HL-60/S4 treated with retinoic acid at 250 ng/mL for 4 days and 3 days (cell line): Measurements from ENCODE around the gene ATP6V1G1.
"Not testable (repeated sequence)": the region's sequence is repeated elsewhere in the genome, so short reads cannot be mapped to it uniquely, and the experiment has no call there.

ENCODE experiments used
- in situ Hi-C: fragments of 300-500 bp; cut with MboI; formaldehyde crosslinking; loops from 2 replicates; pipeline ENCODE4 v1.7.0; 2022; ENCODE audit warnings: low sequenced_read_pairs

Gene ATP6V1G1

DNA sequence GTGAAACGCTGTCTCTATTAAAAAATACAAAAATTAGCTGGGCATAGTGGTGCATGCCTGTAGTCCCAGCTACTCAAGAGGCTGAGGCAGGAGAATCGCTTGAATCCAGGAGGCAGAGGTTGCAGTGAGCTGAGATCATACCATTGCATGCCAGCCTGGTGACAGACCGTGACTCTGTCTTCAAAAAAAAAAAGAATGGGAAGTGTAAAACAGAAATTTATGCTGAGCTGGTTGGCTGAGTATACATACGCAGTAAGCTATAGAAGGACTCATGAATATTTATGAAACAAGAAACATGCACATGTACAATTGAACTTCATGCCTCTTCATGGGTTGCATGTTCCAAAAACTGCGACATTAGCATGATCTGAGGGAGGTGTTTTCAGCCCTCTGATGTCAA, 10.8 kb upstream of the ATP6V1G1 start:
- in situ Hi-C loops: not testable (repeated sequence)

DNA sequence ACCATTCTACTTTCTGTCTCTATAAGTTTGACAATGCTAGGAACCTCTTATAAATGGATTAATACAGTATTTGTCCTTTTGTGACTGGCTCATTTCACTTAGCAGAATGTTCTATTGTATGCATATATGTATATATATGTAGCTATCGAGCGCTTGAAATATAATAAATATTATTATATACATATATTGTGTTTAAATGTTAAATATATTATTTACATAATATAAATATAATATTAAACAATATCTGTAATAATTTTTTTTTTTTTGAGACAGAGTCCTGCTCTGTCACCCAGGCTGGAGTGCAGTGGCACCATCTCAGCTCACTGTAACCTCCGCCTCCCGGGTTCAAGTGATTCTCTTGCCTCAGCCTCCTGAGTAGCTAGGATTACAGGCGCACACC, 9.4 kb upstream of the ATP6V1G1 start:
- in situ Hi-C loops: not testable (repeated sequence)

DNA sequence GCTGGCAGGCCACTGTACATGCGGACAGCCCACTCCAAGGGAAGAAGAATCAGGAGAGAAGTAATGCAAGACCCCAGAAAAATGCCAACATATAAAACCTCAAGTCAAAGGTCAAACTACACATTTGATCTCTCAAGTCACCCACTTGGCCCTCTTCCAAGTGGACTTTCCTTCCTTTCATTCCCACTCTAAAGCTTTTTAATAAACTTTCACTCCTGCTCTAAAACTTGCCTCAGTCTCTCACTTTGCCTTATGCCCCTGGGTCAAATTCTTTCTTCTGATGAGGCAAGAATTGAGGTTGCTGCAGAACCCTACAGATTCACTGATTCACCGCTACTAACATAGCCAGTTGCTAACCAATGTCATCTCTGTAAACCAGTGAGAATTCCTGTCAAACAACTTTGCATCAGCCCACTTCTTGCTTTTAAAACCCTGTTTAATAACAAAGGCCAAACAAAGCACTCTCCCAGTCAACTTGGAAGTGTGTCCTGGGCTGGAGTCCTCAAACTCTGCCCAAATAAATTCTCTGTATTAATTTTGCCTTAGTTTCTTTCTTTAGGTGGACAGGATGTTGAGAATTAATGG, 6.9 kb upstream of the ATP6V1G1 start:
- in situ Hi-C loops: no loop called here

DNA sequence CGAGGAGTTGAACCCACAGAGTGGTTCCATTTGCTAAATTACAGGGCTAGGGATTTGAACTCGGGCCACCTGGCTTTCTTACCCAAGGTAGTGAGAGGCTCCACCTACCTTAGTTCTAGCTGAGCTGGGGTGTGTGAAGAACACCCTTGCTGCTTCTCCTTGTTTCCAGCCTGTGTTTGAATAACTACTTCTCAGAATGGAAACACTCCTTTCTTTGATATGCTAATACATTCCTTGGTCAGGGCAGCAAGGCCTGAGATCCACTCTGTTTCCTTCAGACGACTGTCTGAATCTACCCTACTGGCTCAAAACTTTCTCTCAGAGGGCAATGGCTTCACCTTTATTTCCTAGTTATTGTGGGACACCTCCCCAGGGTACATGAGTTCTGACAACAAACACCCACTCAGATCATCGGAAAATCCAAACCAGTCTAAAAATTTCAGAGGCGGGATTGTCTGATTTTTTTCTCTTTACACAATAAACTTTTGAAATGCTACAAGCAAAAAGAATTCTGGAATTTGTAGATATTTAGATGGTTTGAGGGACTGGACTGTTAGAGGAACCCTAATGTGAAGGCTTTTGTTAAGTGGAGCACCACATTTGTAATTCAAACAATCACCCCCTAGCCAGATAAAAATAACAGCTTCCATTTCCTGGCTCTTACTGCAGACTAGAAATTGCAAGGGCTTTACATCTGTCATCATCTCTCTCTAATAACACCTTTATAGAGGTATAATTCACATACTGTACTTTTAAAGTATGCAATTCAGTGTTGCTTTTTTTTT, 4.0 kb upstream of the ATP6V1G1 start:
- in situ Hi-C loops: no loop called here

DNA sequence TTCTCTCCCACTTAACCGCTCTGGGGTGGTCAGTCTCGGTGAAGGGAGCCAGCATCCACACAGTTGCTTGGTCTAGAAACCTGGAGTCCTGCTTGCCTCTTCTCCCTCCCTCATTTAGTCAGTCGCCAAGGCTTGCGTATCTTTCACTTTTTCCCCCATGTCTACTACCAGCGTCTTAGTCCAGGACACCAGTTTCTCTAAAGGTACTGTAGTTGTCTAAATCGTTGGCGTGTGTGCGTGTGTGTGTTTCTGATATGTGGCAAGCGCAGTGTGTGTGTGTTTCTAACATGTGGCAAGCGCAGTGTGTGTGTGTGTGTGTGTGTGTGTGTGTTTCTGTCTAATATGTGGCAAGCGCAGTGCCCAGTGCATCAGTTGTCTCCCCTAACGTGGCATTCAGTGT, 641 bp downstream of the ATP6V1G1 start:
- in situ Hi-C loops: no loop called here

DNA sequence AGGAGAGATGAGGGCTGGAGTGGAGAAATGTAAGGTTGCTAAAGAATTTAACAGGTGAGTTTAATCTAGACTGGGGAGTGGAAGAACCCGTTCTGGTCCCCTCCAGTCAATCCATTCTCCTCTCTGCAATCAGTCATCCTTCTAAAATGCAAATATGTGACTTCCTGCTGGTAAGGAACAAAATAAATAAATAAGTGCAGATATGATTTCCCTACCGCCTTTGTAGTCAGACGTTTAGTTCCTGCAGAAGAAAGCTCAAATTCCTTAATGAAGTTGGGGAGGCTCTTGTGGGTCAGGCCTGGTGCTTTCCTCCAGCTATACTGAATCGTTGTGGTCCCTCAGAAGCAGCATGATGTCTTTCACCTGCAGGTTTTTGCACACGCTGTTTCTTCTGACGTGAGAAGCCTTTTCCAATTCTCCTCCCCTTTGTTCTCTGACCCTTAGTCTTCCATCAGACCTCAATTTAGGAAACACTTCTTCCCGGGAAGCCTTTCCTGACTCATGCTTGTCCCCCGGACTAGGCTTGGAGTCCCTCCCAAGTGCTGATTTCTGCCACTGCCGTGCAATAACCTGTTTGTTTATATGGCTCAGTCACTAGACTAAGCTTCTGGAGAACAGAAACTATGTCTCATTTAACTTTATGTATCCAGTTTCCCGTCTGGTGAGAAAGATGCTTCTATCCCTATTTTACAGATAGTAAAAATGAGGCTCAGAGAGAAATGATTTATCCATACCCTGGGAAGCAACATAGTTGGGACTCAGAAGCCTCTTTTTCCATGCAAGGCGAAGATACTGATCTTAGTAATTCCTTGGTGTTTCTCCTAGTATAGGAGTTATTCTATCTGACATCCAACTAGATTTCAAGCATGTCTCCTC, 1.3 kb downstream of the ATP6V1G1 start:
- in situ Hi-C loops: no loop called here

DNA sequence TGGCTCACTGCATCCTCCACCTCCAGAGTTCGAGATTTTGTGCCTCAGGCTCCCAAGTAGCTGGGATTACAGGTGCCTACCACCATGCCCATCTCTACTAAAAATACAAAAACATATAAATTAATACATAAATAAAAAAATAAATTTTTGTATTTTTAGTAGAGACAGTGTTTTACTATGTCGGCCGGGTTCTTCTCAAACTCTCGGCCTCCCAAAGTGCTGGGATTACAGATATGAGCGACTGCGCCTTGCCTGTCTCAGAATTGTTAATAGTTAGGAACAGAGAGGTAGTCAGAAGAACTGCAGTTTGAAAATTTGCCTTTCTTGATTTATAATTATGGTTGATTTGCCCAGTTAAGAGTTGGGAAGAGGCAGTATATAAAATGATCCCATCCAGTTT, 2.8 kb downstream of the ATP6V1G1 start:
- in situ Hi-C loops: no loop called here

DNA sequence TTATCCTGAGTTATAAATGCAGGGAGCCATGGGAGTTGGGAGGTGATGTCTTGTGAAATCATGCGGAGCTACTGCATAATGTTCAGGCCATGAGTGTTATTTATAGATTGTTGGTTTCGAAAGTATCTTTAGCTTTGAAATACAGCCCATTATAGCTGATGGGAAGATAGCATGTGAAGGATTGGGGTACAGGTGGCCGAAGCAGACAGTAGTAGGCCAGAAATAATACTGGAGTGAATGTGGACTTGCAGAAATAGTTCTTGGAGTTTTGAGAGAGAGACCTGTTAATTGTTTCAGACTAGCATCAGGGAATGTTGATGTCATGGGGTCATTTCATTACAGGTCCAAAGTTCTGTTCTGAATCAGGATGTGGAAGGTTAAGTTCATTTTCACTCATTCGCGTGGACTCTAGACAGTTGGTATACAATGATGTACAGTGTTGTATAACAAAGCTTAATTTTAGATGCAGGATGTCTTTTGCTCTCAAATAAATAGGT, 3.8 kb downstream of the ATP6V1G1 start:
- in situ Hi-C loops: no loop called here

DNA sequence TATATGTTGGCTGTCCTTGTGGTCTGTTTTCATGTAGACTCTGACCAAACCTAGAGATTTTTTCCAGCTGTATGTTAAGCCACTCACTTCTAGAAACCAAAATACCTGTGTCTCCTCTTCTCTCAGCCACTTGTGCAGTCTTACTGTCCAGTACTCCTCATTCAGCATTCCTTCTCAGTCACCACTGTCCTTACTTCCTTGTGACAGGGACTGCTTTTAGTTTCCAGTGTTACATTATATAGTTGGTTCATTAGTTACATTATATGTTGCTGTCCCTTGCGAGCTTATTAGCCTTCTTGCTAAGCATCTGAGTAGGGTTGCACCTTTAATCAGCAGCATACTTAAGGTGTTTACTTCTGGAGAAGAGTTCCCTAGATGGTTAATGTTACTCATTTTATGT, 4.3 kb downstream of the ATP6V1G1 start:
- in situ Hi-C loops: no loop called here

DNA sequence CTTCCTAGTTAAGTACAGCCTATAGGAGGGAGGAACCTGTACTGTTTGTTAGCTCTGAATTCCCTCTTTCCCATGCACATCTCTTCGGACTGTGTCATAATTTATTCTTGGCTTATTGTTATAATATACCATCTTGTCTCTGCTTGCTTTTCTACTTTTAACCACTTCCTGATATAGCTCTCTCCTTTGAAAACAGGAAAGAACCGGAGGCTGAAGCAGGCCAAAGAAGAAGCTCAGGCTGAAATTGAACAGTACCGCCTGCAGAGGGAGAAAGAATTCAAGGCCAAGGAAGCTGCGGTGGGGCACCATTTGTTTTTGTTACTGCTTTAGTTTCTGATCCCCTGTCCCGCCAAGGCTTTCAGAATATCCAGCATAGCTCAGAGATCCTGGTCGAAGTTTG, 4.8 kb downstream of the ATP6V1G1 start:
- in situ Hi-C loops: no loop called here

DNA sequence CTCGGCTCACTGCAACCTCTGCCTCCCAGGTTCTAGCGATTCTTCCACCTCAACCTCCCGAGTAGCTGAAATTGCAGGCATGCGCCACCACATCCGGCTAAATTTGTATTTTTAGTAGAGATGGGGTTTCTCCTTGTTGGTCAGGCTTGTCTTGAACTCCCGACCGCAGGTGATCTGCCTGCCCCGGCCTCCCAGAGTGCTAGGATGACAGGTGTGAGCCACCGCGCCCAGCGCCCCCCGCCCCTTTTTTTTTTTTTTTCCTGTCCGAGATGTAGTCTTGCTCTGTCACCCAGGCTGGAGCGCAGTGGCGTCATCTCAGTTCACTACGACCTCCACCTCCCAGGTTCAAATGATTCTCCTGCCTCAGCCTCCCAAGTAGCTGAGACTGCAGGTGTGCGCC, 6.6 kb downstream of the ATP6V1G1 start:
- in situ Hi-C loops: no loop called here

DNA sequence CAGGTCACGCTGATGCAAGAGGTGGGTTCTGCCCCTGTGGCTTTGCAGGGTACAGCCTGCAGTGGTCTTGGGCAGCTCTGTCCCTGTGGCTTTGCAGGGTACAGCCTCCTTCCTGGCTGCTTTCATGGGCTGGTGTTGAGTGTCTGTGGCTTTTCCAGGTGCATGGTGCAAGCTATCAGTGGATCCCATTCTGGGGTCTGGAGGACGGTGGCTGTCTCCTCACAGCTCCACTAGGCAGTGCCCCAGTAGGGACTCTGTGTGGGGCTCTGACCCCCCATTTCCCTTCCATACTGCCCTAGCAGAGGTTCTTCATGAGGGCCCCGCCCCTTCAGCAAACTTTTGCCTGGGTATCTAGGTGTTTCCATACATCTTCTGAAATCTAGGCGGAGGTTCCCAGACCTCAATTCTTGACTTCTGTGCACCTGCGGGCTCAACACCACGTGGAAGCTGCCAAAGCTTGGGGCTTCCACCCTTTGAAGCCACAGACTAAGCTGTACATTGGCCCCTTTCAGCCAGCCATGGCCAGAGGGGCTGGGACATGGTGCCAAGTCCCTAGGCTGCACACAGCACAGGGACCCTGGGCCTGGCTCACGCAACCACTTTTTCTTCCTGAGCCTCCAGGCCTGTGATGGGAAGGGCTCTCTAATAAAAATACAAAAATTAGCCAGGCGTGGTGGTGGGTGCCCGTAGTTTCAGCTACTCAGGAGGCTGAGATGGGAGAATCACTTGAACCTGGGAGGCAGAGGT, 13.1 kb downstream of the ATP6V1G1 start:
- in situ Hi-C loops: not testable (repeated sequence)

DNA sequence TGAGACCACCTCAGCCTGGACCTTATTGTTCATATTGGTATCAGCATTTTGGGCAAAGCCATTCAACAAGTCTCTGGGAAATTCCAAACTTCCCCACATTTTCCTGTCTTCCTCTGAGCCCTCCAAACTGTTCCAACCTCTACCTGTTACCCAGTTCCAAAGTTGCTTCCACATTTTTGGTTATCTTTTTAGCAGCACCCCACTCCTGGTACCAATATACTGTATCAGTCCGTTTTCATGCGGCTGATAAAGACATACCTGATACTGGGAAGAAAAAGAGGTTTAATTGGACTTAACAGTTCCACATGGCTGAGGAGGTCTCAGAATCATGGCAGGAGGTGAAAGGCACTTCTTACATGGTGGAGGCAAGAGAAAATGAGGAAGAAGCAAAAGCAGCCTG, 14.2 kb downstream of the ATP6V1G1 start:
- in situ Hi-C loops: not testable (repeated sequence)

DNA sequence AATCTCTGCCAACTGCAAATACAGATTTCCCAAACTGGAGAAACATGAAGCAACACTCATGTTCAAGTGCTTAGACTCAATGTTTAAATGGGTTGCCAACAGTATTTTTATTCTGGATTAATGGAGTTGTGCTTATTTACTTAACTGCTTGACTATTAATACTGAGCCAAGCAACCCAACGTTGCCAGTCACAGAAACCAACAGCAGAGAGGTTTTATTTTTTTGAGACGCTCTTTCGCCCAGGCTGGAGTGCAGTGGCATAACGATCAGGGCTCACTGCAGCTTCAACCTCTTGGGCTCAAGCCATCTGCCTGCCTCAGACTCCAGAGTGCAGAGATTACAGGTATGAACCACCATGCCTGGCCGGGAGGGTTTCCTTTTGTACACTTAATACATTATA, 15.1 kb downstream of the ATP6V1G1 start:
- in situ Hi-C loops: no loop called here

DNA sequence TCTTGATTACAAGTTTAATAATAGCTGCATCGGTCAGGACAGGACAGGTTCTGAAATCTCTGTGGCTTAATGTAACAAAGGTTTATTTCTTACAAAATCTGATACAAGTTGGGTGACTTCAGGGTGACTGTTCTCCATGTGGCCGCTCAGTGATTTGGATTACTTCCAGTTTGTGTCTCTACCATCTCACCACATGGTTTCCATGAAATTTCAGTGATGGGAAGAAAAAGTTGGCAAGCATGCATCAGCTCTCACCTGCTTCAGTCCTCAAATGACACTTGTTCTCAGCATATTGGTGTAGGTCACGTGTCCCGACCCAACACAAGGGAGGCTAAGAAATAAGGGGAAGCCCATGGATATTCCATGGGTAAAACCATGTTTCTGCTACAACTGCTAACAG, 15.7 kb downstream of the ATP6V1G1 start:
- in situ Hi-C loops: no loop called here

DNA sequence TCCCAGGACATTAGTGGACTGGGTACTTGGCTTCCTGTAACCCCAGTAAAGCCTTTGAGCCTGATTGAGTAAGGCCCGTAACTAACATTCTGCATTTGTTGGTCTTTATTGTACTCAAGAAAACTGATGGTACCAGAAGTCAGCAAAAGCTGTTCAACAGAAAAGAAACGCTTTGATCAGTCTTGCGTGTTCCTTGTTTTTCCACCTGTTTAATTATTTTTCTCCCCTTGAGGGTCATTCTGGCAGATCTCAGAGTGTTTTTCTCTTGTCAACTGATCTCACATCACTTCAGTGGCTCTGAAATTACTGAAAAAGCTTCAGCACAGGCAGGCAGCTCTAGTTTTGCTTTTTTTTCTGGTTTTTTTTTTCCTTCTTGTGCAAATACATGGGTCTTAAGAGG, 17.4 kb downstream of the ATP6V1G1 start:
- in situ Hi-C loops: no loop called here

DNA sequence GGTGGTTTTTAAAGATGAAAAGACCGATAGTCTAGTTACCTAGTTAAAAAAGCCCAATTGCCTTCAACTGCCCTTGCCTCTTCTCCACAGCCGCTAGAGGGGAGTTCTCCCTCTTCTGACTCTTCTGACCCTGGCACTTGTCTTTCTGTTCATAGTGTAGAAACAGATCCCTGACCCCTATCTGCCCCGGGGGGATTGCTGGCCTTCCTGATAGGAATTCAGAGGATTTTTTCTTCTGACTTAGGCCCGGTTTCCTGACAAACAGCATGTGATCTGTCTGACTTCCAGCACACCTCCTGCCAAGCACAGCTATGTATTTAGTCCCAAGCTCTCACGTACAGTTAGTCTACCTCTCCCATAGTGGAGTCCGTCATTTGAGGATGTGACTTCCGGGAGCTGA, 18.5 kb downstream of the ATP6V1G1 start:
- in situ Hi-C loops: no loop called here

DNA sequence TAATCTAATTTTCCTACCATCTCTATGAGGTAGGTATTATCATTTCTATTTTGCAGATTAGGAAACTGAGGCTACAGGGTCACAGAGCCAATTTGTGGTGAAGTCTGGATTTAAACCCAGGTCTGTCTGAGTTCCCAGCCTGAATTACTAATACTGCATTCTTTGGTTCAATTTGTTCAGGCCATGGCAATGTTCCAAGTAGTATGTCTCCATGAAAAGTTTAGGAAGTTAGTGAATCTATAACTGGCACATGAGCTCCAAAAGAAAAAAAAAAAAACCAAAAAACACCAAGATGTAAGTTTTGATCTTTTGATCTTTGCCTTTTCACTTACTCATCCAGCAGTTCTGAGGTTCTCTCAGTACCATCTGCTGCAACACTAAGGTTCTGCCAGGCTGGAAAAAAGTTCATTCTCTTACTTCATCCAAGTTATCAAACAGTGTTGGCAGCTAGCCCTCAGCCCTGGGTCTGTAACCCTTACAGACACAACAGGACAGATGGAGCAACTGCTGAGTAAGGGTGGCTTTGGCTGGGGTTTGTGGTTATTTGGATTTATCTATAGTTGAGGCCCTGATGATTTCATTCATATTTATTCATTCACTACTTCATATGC, 19.1 kb downstream of the ATP6V1G1 start:
- in situ Hi-C loops: no loop called here

DNA sequence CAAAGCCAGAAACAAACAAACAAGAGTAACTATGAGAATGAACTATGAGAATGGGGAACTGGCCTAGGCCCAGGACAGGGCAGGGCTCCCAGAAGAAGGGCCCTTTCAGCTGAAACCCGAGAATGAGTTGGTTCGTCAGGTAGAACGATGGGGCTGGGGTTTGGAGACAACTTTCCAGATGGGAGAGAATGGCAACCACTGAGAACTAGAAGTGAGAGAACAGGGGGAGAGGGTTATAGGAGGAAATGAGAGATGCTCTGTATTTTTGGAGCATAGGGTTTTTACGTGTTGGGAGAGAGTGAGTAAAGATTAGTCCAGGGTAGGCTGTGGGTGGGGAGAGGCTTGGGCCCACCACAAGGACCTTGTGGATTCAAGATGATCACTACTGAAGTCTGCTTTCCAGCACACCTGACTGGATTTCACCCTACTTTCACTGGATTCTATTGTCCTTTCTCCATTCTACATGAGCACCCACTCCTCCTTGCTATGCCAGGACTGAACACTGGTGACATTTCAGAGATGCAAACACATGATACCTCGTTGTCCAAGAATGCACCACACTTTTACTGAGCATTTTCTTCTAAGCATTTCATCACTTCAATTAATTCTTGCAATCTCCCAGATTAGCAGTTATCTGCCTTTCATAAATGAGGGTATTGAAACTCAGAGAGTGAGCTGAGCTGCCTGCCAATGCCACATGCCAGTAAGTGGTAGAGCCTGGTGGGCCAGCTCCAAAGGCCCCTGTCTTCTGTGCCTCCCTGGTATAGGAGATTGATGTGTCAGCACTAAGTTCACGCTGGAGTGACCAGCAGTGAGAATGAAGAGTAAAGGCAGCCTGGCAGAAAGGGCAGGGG, 20.3 kb downstream of the ATP6V1G1 start:
- in situ Hi-C loops: no loop called here

DNA sequence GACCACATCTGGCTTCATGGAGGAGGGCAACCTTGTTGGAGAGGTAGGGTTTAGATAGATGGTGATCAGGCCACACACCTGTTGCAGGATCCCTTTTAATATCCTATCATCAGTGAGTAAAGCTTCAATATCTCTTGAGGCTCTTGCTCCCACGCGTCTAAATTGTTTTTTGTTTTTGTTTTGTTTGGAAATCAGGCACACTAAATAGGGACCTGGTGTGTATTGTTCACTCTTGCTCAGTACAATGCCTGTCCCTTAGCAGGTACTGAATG, 20.9 kb downstream of the ATP6V1G1 start:
- in situ Hi-C loops: no loop called here
